Astrocyte (in vitro differentiated cells and primary cell): ENCODE data around the gene OR11H6.
"Not testable (repeated sequence)": the region's sequence is repeated elsewhere in the genome, so short reads cannot be mapped to it uniquely, and the experiment has no call there.

Experiments used
- CTCF ChIP-seq: IDR thresholded peaks from 2 replicates; pipeline ENCODE4 v1.5.1; 2011; ENCODE audit warnings: low read depth, mild to moderate bottlenecking, inconsistent platforms, low read length, moderate library complexity; ENCODE audit not compliant: insufficient read depth
- EZH2 ChIP-seq: IDR thresholded peaks from 2 replicates; pipeline ENCODE4 v1.6.1; 2012; ENCODE audit warnings: mild to moderate bottlenecking, low read length, inconsistent platforms; ENCODE audit not compliant: insufficient read depth

DNA sequence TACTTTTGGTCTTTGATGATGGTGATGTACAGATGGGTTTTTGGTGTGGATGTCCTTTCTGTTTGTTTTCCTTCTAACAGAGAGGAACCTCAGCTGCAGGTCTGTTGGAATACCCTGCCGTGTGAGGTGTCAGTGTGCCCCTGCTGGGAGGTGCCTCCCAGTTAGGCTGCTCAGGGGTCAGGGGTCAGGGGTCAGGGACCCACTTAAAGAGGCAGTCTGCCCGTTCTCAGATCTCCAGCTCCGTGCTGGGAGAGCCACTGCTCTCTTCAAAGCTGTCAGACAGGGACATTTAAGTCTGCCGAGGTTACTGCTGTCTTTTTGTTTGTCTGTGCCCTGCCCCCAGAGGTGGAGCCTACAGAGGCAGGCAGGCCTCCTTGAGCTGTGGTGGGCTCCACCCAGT is 11.9 kb downstream of the OR11H6 start:
- TF ChIP-seq CTCF, EZH2: not testable (repeated sequence)
